HepG2 (cell line): ENCODE data around the gene PTMA. TPM values are rescaled to one million over a fixed set of nuclear protein-coding genes. Genes with fewer than 3 reads are reported as not detected.
A peak's percentile ranks its signal among the peaks of the same experiment; 100 is the strongest.

Experiments
- AGO2 ChIP-seq: fragments of 200-400 bp; formaldehyde crosslinking; optimal IDR thresholded peaks from 2 replicates; pipeline ENCODE3; 2017; ENCODE audit warnings: mild to moderate bottlenecking, low read depth, low read length, moderate library complexity
- AHR ChIP-seq: IDR thresholded peaks from 2 replicates; pipeline ENCODE4 v1.6.1; 2018; ENCODE audit warnings: missing genetic modification reagents, missing compliant biosample characterization
- AKAP8 ChIP-seq: sonication (generic); formaldehyde crosslinking; IDR thresholded peaks from 2 replicates; pipeline ENCODE4 v1.5.1; 2020; ENCODE audit warnings: mild to moderate bottlenecking, missing genetic modification reagents
- ETV5 ChIP-seq: IDR thresholded peaks from 2 replicates; pipeline ENCODE4 v1.6.1; 2018; ENCODE audit warnings: missing biosample characterization, missing genetic modification reagents, inconsistent platforms, borderline replicate concordance
- KDM2A ChIP-seq: sonication (generic); formaldehyde crosslinking; IDR thresholded peaks from 2 replicates; pipeline ENCODE4 v1.4.0; 2020; ENCODE audit warnings: low read depth, missing genetic modification reagents, borderline replicate concordance
- KDM6A ChIP-seq: IDR thresholded peaks from 2 replicates; pipeline ENCODE4 v1.6.1; 2016; ENCODE audit warnings: low read depth
- LRRFIP1 ChIP-seq: sonication (generic); formaldehyde crosslinking; conservative IDR thresholded peaks from 2 replicates; pipeline ENCODE4 v1.4.0; 2020; ENCODE audit warnings: missing genetic modification reagents
- MTF1 ChIP-seq: sonication (generic); formaldehyde crosslinking; IDR thresholded peaks from 2 replicates; pipeline ENCODE4 v1.5.0; 2020; ENCODE audit warnings: missing genetic modification reagents
- MYC ChIP-seq: sonication (generic); formaldehyde crosslinking; IDR thresholded peaks from 2 replicates; pipeline ENCODE4 v1.9.0; 2021; ENCODE audit warnings: missing genetic modification reagents, borderline replicate concordance
- NCOR1 ChIP-seq: fragments of 200-600 bp; sonication (generic); IDR thresholded peaks from 2 replicates; pipeline ENCODE4 v1.7.0; 2017; ENCODE audit warnings: antibody characterized with exemption, low read length, borderline replicate concordance
- NR3C1 ChIP-seq: sonication (generic); formaldehyde crosslinking; IDR thresholded peaks from 2 replicates; pipeline ENCODE4 v1.4.0; 2020; ENCODE audit warnings: missing genetic modification reagents
- PHF8 ChIP-seq: sonication (generic); formaldehyde crosslinking; IDR thresholded peaks from 2 replicates; pipeline ENCODE4 v1.5.0; 2020; ENCODE audit warnings: missing genetic modification reagents
- SIX1 ChIP-seq: sonication (generic); formaldehyde crosslinking; IDR thresholded peaks from 2 replicates; pipeline ENCODE4 v1.4.0; 2020; ENCODE audit warnings: missing genetic modification reagents, borderline replicate concordance
- SPEN ChIP-seq: sonication (generic); formaldehyde crosslinking; IDR thresholded peaks from 2 replicates; pipeline ENCODE4 v1.5.1; 2020; ENCODE audit warnings: low read depth, mild to moderate bottlenecking, missing genetic modification reagents
- YY1 ChIP-seq: IDR thresholded peaks from 2 replicates; pipeline ENCODE4 v1.6.1; 2011; ENCODE audit warnings: low read length, low read depth, moderate library complexity, mild to moderate bottlenecking; ENCODE audit not compliant: insufficient read depth, insufficient replicate concordance
- ZNF20 ChIP-seq: sonication (generic); formaldehyde crosslinking; IDR thresholded peaks from 2 replicates; pipeline ENCODE4 v1.4.0; 2020; ENCODE audit warnings: mild to moderate bottlenecking, moderate library complexity, missing genetic modification reagents
- ZNF207 ChIP-seq: fragments of 450-650 bp; IDR thresholded peaks from 2 replicates; pipeline ENCODE4 v1.6.1; 2016; ENCODE audit warnings: antibody characterized with exemption, borderline replicate concordance
- ZNF33A ChIP-seq: sonication (generic); formaldehyde crosslinking; IDR thresholded peaks from 2 replicates; pipeline ENCODE4 v1.5.1; 2020; ENCODE audit warnings: missing genetic modification reagents, mild to moderate bottlenecking, moderate library complexity, borderline replicate concordance
- ZNF446 ChIP-seq: sonication (generic); formaldehyde crosslinking; IDR thresholded peaks from 2 replicates; pipeline ENCODE4 v1.5.0; 2020; ENCODE audit warnings: mild to moderate bottlenecking, missing genetic modification reagents
- ZNF746 ChIP-seq: sonication (generic); formaldehyde crosslinking; IDR thresholded peaks from 2 replicates; pipeline ENCODE4 v1.8.0; 2022; ENCODE audit warnings: mild to moderate bottlenecking, missing genetic modification reagents
- polyA plus RNA-seq, 8 experiments: library from polyadenylated mRNA; depleted of rRNA in 3 of 8; stranded (reverse) in 7 of 8; unstranded in 1 of 8; fragments of >200 nt; fragmentation: Illumina TruSeq in 4 of 8; extraction: Trizol in 4 of 8; gene quantifications; 2 replicates each; pipeline versions ENCODE4 v1.2.1 to v1.2.3, GENCODE V29; 2011 to 2016; ENCODE audit warnings: low read depth in 4 of 8, missing spikeins in 1 of 8, mixed read lengths in 1 of 8; ENCODE audit not compliant: insufficient read depth in 1 of 8
- total RNA-seq, 5 experiments: library from RNA; depleted of rRNA; stranded (reverse); fragments of >200 nt; fragmentation: Illumina TruSeq; extraction: Trizol; gene quantifications; 2 replicates each; pipeline ENCODE4 v1.2.3, GENCODE V29; 2016; ENCODE audit warnings: low read depth in 1 of 5
- TF ChIP-seq, protein P1 (sequence below): IDR thresholded peaks from 2 replicates; pipeline ENCODE4 v1.6.1; 2016; ENCODE audit warnings: low read depth, borderline replicate concordance
- TF ChIP-seq, protein P2 (sequence below): IDR thresholded peaks from 2 replicates; pipeline ENCODE4 v1.6.1; 2016; ENCODE audit warnings: control low read depth
- TF ChIP-seq, protein P3 (sequence below): sonication (generic); formaldehyde crosslinking; IDR thresholded peaks from 2 replicates; pipeline ENCODE4 v1.4.0; 2020; ENCODE audit warnings: mild to moderate bottlenecking, missing genetic modification reagents
- TF ChIP-seq, protein P4 (sequence below): sonication (generic); formaldehyde crosslinking; IDR thresholded peaks from 2 replicates; pipeline ENCODE4 v1.4.0; 2020; ENCODE audit warnings: mild to moderate bottlenecking, missing genetic modification reagents

The PTMA gene
- total and polyA plus RNA-seq, 2 of the 13 experiments (the other 11 are each of a cell fraction or from before 2014, with no cell fraction given): 190 to 1,086 TPM

DNA sequence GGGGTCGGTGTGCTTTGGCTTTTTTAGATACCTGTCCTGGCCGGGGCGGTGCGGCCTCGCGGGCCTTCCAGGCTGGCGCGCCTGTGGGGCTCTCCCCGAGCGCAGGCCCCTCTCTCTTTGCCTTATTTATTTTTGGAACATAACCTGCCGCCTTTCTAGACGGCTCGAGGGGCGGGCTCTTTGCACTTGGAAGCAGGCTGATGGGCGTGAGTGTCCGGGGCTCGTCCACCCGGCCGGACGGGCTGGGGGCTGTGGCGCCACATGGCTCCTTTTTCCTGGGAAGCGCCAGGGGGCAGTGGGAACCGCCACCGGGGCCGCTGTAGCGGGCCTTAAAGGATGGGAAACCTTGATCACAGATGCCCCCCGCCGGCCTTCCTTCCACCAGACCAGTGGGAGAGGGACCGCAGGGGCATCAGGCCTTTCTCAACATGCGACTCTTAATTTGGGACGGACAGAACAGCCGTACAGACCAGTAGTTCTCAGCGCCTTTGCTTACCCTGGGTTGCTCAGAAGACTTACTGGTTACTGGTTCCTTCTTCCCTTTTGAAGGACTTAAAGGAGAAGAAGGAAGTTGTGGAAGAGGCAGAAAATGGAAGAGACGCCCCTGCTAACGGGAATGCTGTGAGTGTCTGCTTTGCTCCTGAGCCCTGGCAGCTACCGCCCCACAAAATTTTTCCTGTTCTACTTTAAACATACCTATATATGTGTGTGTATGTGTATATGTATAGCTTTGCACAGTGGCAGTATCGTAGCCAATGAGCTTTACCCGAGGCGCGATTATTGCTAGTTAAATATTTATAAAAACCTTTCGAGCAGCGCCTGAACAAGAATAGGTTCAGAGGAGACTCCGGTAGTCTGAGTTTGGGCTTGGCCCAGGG, 2.7 kb downstream of the PTMA start (continued):
- TF ChIP-seq SPEN (CRISPR knock-in tag) (no peak), KDM2A (CRISPR knock-in tag) (0 out of 2 replicates have a peak, but pooled peaks have one; percentile 16), ETV5 (CRISPR knock-in tag) (0 out of 2 replicates have a peak, but pooled peaks have one; percentile 13), NR3C1 (CRISPR knock-in tag) (no peak), ZNF33A (no peak; the same call in 1 of the 2 replicates), AKAP8 (CRISPR knock-in tag) (no peak; the same call in 1 of the 2 replicates), PHF8 (CRISPR knock-in tag) (0 out of 2 replicates have a peak, but pooled peaks have one; percentile 40), YY1 (no peak), LRRFIP1 (CRISPR knock-in tag) (no peak), MTF1 (CRISPR knock-in tag) (no peak), KDM6A (CRISPR knock-in tag) (no peak), ZNF446 (CRISPR knock-in tag) (no peak), ZNF746 (CRISPR knock-in tag) (peak; percentile 56; the same call in 1 of the 2 replicates), MYC (0 out of 2 replicates have a peak, but pooled peaks have one; percentile 65), AHR (CRISPR knock-in tag) (no peak), NCOR1 (no peak), SIX1 (no peak), AGO2 (peak; percentile 47), ZNF20 (CRISPR knock-in tag) (peak; percentile 27; the same call in 1 of the 2 replicates), ZNF207 (no peak)
- TF ChIP-seq, protein P1, sequence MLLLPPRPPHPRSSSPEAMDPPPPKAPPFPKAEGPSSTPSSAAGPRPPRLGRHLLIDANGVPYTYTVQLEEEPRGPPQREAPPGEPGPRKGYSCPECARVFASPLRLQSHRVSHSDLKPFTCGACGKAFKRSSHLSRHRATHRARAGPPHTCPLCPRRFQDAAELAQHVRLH (CRISPR knock-in tag): no peak
- TF ChIP-seq, protein P2, sequence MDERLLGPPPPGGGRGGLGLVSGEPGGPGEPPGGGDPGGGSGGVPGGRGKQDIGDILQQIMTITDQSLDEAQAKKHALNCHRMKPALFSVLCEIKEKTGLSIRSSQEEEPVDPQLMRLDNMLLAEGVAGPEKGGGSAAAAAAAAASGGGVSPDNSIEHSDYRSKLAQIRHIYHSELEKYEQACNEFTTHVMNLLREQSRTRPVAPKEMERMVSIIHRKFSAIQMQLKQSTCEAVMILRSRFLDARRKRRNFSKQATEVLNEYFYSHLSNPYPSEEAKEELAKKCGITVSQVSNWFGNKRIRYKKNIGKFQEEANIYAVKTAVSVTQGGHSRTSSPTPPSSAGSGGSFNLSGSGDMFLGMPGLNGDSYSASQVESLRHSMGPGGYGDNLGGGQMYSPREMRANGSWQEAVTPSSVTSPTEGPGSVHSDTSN (CRISPR knock-in tag): no peak
- TF ChIP-seq, protein P3, sequence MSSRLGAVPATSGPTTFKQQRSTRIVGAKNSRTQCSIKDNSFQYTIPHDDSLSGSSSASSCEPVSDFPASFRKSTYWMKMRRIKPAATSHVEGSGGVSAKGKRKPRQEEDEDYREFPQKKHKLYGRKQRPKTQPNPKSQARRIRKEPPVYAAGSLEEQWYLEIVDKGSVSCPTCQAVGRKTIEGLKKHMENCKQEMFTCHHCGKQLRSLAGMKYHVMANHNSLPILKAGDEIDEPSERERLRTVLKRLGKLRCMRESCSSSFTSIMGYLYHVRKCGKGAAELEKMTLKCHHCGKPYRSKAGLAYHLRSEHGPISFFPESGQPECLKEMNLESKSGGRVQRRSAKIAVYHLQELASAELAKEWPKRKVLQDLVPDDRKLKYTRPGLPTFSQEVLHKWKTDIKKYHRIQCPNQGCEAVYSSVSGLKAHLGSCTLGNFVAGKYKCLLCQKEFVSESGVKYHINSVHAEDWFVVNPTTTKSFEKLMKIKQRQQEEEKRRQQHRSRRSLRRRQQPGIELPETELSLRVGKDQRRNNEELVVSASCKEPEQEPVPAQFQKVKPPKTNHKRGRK (CRISPR knock-in tag): no peak
- TF ChIP-seq, protein P4, sequence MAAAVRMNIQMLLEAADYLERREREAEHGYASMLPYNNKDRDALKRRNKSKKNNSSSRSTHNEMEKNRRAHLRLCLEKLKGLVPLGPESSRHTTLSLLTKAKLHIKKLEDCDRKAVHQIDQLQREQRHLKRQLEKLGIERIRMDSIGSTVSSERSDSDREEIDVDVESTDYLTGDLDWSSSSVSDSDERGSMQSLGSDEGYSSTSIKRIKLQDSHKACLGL: peak; percentile 48; the same call in 1 of the 2 replicates
